Sciatic nerve (tissue), 2 donors: ENCODE data around the gene LDB3. TPM values are rescaled to one million over a fixed set of nuclear protein-coding genes. Genes with fewer than 3 reads are reported as not detected.

Experiments
- ATAC-seq: fragments of 200-7000 bp; cut with Tn5 transposase; one replicate; pipeline ENCODE4 v1.9.1; 2020; ENCODE audit warnings: mild to moderate bottlenecking, moderate library complexity
- DNase-seq: peaks from one replicate; pipeline ENCODE4 v3.0.0-alpha.2; 2020; ENCODE audit warnings: low spot score
- intact Hi-C: fragments of 100-400 bp; cut with DNase I; formaldehyde crosslinking; loops from one replicate; pipeline ENCODE4 v1.14.2; 2022
- total RNA-seq: library from RNA; stranded (reverse); fragmentation: NEBNext Ultra II Directional; extraction: Animal tissue kit (Norgen Biotek cat#: 25700); gene quantifications from one replicate; pipeline ENCODE4 v1.2.1, GENCODE V29; 2021
- donor health status: DM: no; HTN: no; CAD: no.
- donor health status: DM: no; HTN: no; CAD: no.

LDB3 gene
- total RNA-seq, 1 donor from 2014 or later: 4.9 TPM

- DNase-seq (no peak), ATAC-seq (no peak)
- intact Hi-C loops: no loop called here
These were observed 100.2 kb downstream of the LDB3 start for GRCh38 chr10:86768412-86769062.

GRCh38 chr10:86769991-86770390 lies 101.7 kb downstream of the LDB3 start:
- DNase-seq: no peak
- no peak for ATAC-seq
- intact Hi-C loops: no loop called here

- intact Hi-C loops: no loop called here
- no peak for DNase-seq
- ATAC-seq: peak; percentile 72
These were observed 102.2 kb downstream of the LDB3 start for GRCh38 chr10:86770412-86770960.

GRCh38 chr10:86773498-86773897 lies 105.2 kb downstream of the LDB3 start:
- intact Hi-C loops: no loop called here
- DNase-seq (no peak), ATAC-seq (no peak)

- no peak for ATAC-seq
- DNase-seq: no peak
- intact Hi-C loops: no loop called here
These were observed 107.0 kb downstream of the LDB3 start for GRCh38 chr10:86775056-86775869.

- intact Hi-C loops: no loop called here
- DNase-seq (no peak), ATAC-seq (no peak)
These were observed 107.5 kb downstream of the LDB3 start for GRCh38 chr10:86775870-86776180.

GRCh38 chr10:86779220-86780017 lies 111.1 kb downstream of the LDB3 start:
- intact Hi-C loops: no loop called here
- DNase-seq (no peak), ATAC-seq (peak; percentile 70)

GRCh38 chr10:86782701-86783418 lies 114.5 kb downstream of the LDB3 start:
- DNase-seq: no peak
- intact Hi-C loops: no loop called here
- ATAC-seq: no peak

DNA sequence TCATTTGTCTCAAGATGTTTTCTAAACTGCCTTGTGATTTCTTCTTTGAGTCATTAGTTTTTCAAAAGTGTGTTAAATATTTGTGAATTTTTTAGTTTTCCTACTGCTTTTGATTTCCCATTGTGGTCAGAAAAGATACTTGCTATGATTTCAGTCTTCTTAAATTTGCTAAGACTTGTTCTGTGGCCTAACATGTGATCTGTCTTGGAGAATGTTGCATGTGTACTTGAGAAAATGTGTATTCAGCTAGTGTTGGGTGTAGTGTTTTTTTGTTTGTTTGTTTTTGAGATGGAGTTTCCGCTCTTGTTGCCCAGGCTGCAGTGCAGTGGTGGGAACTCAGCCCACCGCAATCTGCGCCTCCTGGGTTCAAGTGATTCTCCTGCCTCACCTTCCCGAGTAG lies 116.7 kb downstream of the LDB3 start:
- intact Hi-C loops: no loop called here
- ATAC-seq (peak; percentile 63), DNase-seq (no peak)

Other genes starting within 250 kb of the LDB3 start
- 34.2 TPM for gene WAPL, start 146.7 kb upstream of the LDB3 start, total RNA-seq
- 0.18 TPM for gene OPN4, start 14.0 kb upstream of the LDB3 start, total RNA-seq
- gene BMPR1A, start 88.1 kb downstream of the LDB3 start, total RNA-seq: 76.0 TPM